T-helper 1 cell treated with Interleukin-12 subunit alpha and Interleukin-12 subunit beta and Interleukin-4 antibody, amounts not matched to agents 30 μg/mL and 1 μg/mL, for 36 hours (primary cell): ENCODE results near the gene PFN1.

Experiments
- H3K27ac Mint-ChIP-seq: one replicate; pipeline ENCODE4 v1.8.0; 2021; ENCODE audit warnings: mild to moderate bottlenecking, mixed read lengths
- H3K27me3 Mint-ChIP-seq: one replicate; pipeline ENCODE4 v1.8.0; 2021; ENCODE audit warnings: low read depth, mixed read lengths
- H3K36me3 Mint-ChIP-seq: one replicate; pipeline ENCODE4 v1.8.0; 2021; ENCODE audit warnings: low read depth, mixed read lengths
- H3K4me1 Mint-ChIP-seq: one replicate; pipeline ENCODE4 v1.8.0; 2021; ENCODE audit warnings: low read depth, mixed read lengths
- H3K4me3 Mint-ChIP-seq: one replicate; pipeline ENCODE4 v1.8.0; 2021; ENCODE audit warnings: mild to moderate bottlenecking, moderate library complexity, mixed read lengths
- H3K9me3 Mint-ChIP-seq: one replicate; pipeline ENCODE4 v1.8.0; 2021; ENCODE audit warnings: mixed read lengths

The PFN1 gene

GRCh38 chr17:4948166-4948930 lies at the start of gene PFN1:
Gene PFN1 (minus strand): TSS chr17:4948530. CDS start chr17:4948394, 136 bp downstream.
- H3K4me1 Mint-ChIP-seq, result peaks cover 28% of the 10 kb centered on the region
- peak within 1 kb of the TSS; percentile 99 for H3K27ac Mint-ChIP-seq
- no peaks in the 10 kb centered on the region for H3K9me3 Mint-ChIP-seq
- peak within 1 kb of the TSS; percentile 99 for H3K4me3 Mint-ChIP-seq
- peaks cover 38% of the 10 kb centered on the region for H3K36me3 Mint-ChIP-seq
- H3K27me3 Mint-ChIP-seq, result no peaks in the 10 kb centered on the region

DNA sequence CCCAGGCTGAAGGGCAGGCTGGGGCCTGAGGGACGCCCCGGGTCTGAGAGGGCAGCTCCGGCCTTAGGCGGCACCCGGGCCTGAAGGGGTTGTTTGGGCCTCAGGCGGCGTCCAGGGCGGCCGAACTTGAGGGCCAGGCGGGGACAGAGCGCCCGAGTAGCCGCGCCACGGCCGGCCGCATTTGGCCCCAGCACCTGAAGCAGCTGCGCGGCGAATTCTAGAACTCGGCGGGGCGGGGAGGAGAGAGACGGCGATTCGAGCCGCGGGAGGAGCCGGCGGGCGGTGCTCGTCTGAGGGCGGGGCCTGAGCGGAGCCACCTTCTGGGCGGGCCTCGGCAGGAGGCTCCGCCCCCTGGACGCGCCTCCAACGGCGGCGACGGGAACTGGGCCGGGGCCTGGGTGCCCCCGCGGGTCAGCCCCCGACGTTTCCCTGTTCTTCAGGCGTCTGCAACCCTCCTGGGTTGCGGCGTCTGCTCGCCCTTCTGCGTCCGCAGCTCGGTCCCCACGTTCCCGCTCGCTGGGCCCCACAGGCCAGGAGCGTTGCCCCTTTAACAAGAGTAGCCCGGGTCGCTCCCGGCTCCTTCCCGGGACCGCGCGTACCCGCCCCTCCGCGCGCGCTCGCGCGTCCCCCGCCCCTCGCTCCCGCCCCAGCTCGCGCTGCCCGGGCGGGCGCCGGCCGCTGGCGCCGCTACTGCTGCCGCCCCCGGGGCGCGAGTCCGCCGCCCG lies 49.1 kb upstream of the PFN1 start, which contains the start of the genes INCA1 and KIF1C:
Gene INCA1, minus strand, starts transcription at position 221 of the 725 bp plus-strand sequence. CDS start 3,085 bp downstream, outside the sequence.
Gene KIF1C, plus strand, starts transcription at position 649 of the 725 bp plus-strand sequence. CDS start 2,297 bp downstream, outside the sequence.
- Mint-ChIP-seq H3K4me3 (peak within 1 kb of the TSS; percentile 87), H3K27ac (peak within 1 kb of the TSS; percentile 57), H3K27me3 (peaks cover 6% of the 10 kb centered on the region), H3K36me3 (peaks cover 14% of the 10 kb centered on the region), H3K9me3 (no peaks in the 10 kb centered on the region), H3K4me1 (peaks cover 15% of the 10 kb centered on the region)

DNA sequence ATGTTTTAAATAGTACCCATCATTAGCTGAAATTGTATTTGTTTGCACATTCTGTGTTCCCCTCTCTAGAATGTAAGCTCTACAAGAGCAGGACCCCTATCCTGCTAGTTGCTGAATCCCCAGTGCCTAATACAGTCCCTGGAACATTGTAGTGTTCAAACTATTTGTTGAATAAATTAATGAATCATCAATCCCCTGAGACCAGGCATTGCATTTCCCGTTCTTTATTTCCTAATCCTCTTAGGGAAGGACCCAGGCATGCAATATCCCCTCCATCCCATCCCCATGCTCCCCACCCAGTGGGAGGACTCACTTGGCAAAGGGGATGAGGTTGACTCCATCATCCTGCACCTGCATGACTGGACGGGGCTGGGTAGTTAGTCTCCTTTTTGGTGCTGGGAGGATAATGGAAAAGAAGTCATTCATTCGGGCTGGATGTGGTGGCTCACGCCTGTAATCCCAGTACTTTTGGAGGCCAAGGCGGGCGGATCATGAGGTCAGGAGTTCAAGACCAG lies 45.8 kb upstream of the PFN1 start:
- Mint-ChIP-seq H3K27me3 (peaks cover 6% of the 10 kb centered on the region), H3K4me3 (no peak overlapping the region), H3K36me3 (no peaks in the 10 kb centered on the region), H3K9me3 (no peaks in the 10 kb centered on the region), H3K4me1 (peaks cover 16% of the 10 kb centered on the region), H3K27ac (no peak overlapping the region)

DNA sequence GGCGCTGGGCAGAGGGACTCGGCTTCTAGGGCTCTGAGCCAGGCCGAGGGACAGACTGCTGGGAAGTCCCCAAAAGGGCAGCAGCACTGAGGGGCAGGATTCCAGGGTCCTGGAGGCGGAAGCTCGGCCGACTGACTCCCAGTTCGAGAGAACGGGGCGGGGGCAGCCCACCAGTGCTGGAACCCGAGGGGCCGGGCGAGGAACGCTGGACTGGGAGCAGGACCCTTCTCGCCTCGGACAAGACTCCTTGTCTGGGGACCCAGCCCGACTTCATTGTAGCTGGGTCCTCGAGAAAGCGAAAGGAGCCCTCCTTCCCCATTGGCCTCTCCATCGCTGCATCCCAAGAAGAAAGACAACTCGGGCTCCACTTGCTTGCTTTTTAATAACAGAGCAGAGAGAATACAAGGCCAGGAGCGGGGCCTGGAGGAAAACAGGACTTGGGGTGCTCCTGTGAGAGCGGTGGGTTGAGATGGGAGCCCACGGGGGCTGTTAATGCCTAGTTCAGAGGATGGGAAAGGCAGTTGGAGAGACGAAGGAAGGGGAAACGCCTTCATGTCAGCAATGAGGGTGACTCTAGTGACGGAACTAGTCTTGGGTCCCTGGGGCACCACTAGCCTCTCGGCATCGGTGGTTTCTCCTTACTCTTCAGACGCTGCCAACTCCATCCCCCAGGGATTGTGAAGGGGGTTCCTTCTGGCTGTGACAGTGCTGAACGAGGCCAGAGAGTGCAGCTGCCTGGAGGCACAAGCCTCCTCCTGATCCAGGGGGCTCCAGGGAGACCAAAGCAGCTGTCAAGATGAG lies 39.6 kb upstream of the PFN1 start:
- Mint-ChIP-seq H3K27me3 (no peaks in the 10 kb centered on the region), H3K9me3 (no peaks in the 10 kb centered on the region), H3K36me3 (peaks cover 13% of the 10 kb centered on the region), H3K27ac (peak overlapping the region; percentile 94), H3K4me3 (peak overlapping the region; percentile 92), H3K4me1 (peaks cover 33% of the 10 kb centered on the region)

- Mint-ChIP-seq H3K27ac (peak within 1 kb of the TSS; percentile 94), H3K4me1 (peaks cover 35% of the 10 kb centered on the region), H3K27me3 (no peaks in the 10 kb centered on the region), H3K9me3 (no peaks in the 10 kb centered on the region), H3K4me3 (peak within 1 kb of the TSS; percentile 92), H3K36me3 (peaks cover 20% of the 10 kb centered on the region)
Observed at GRCh38 chr17:4986951-4987766, 38.8 kb upstream of the PFN1 start, which contains the start of gene CAMTA2. Gene CAMTA2 (minus strand): TSS chr17:4987675. CDS start chr17:4986222, 1,453 bp downstream.

DNA sequence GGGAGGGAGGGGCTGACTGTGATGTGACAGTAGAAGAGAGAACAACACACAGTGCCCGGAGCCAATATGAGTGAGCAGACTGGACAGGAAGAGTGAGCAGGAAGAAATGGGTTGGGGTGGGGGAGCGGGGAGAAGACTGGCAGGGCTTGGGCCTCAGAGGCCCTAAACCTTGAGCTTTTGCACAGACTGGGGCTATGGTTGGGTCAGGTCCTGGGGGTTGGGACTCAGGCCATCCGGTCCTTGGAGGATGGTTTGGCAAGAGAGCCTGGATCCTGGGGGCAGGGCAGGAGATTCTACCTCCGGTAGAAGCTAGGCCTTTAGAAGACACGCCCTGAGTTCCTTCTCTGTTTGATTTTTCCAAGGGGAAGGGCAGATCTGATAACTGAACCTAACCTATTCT lies 38.1 kb upstream of the PFN1 start:
- Mint-ChIP-seq H3K9me3 (no peaks in the 10 kb centered on the region), H3K36me3 (peaks cover 26% of the 10 kb centered on the region), H3K4me1 (peaks cover 41% of the 10 kb centered on the region), H3K27ac (peak overlapping the region; percentile 86), H3K27me3 (no peaks in the 10 kb centered on the region), H3K4me3 (peak overlapping the region; percentile 92)

- peaks cover 47% of the 10 kb centered on the region for H3K36me3 Mint-ChIP-seq
- peaks cover 36% of the 10 kb centered on the region for H3K4me1 Mint-ChIP-seq
- no peaks in the 10 kb centered on the region for H3K27me3 Mint-ChIP-seq
- no peaks in the 10 kb centered on the region for H3K9me3 Mint-ChIP-seq
- H3K4me3 Mint-ChIP-seq, result no peak overlapping the region
- no peak overlapping the region for H3K27ac Mint-ChIP-seq
Observed at GRCh38 chr17:4982305-4982704, 34.0 kb upstream of the PFN1 start.

DNA sequence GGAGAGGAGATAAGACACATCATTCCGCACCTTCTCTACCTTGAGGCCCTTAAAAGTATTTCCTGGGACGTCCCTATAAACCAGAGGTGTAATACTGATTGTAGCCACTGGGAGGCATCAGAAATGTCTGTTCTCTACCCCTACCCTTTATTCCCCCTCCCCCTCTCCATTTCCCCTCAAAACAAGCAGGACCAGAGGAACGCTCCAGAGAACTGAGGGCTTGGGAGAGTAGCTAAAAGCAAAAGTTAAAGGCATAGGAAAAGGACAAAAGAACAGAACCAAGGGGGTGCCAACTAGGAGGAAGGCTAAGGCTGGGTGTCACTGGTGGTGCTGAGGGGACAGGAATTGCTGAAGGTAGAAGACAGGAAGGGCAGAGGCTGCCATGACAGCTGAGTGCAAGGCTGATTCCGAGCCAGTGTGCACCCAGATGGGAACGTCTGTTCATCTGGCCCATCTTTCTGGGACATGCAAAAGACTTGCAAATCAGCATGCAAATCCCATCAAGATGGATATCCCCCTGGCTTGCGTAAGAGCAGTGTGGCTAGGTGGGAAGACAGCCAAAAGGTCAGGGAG lies 32.4 kb upstream of the PFN1 start:
- peaks cover 48% of the 10 kb centered on the region for H3K36me3 Mint-ChIP-seq

DNA sequence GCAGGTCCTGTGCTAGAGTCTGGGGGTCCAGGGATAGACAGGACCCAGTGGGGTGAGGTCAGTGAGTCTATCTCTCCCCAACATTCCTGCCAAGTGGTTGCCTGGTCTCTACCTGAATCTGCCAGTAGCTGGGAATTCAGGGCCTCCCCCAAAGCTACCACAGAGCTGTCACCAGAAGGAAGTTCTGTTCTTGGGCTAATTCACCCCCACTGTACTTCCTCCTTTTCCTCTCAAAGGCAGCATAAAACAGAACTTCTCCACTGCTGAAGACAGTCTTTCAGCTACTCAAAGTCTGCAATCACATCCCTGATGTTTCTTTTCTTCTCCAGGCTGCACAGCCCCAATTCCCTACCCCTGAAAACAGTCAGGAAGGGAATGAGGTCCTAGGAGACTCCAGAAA lies 30.4 kb upstream of the PFN1 start:
- H3K9me3 Mint-ChIP-seq, result no peaks in the 10 kb centered on the region
- H3K4me3 Mint-ChIP-seq, result no peak overlapping the region
- peaks cover 57% of the 10 kb centered on the region for H3K36me3 Mint-ChIP-seq
- H3K27ac Mint-ChIP-seq, result no peak overlapping the region
- H3K4me1 Mint-ChIP-seq, result peaks cover 27% of the 10 kb centered on the region
- no peaks in the 10 kb centered on the region for H3K27me3 Mint-ChIP-seq

More for the DNA sequence above, 32.4 kb upstream of the PFN1 start:
- no peaks in the 10 kb centered on the region for H3K9me3 Mint-ChIP-seq
- peak overlapping the region; percentile 82 for H3K27ac Mint-ChIP-seq
- H3K27me3 Mint-ChIP-seq, result no peaks in the 10 kb centered on the region
- H3K4me1 Mint-ChIP-seq, result peaks cover 30% of the 10 kb centered on the region
- H3K4me3 Mint-ChIP-seq, result no peak overlapping the region

DNA sequence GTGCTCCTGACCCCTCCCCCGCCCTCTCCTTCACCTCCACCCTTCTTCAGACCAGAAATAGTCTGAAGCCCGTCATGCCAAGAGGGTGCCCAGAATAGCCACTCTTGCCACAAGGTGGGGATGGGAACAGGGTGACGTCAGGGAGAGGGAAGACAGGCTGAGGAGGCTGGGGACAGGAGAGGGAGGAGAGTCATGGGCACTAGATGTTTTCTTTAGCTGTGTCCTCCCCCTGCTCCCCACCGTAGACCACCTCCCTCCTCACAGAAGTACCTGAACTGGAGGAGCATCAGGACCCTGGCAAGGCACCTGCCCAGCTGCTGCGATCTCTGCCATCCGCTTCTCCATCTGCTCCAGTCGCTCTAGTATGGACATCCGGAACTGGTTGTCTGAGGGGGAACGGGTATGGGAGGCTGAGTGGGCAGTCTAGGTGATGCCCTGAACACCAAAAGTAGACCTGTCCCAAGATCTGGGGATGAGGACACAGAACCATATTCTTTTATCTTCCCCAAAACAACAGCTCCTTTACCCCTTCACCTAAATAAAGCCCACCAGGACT lies 25.9 kb upstream of the PFN1 start:
- H3K27me3 Mint-ChIP-seq, result no peaks in the 10 kb centered on the region

DNA sequence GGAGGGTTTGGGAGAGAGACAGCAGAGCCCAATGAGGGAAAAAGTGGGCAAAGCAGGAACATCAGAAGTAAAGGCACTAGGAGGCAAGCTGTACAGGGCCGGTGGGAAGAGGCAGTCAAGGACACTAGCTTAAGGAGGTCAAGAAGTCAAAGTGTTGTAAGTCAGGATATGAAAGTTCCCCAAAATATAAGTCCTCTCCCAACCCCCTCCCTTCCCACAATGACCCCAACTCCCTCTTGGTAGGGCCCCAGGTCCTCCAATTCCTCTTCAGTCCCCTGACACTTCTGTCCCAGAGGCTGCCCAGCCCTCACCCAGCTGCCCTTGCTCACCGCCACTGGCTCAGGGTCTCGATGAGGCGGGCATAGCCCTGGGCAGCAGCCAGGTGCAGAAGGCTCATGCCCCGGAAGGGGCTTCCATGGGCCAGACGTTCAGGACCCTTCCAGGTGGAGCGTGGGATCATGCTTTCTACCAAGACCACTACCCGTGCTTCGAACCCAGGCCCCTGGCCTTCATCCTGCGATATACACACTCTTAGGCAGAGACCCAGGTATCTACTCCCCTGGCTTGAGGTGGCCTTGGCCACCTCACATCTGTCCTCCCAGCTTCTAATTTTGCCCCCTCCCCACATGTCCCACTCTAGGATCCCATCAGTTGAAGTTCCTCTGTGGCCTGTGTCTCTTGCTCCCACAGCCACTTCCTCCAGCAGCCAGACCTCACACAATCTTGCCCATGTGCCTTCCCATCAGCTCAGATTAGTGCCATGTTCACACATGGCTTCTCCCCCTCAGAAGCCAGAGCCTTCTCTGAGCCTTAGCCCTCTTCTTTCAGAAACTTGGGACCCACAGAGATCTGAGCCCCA lies 25.2 kb upstream of the PFN1 start:
- Mint-ChIP-seq H3K27ac (no peak overlapping the region), H3K4me1 (peaks cover 25% of the 10 kb centered on the region), H3K4me3 (no peak overlapping the region), H3K9me3 (no peaks in the 10 kb centered on the region), H3K27me3 (no peaks in the 10 kb centered on the region), H3K36me3 (peaks cover 67% of the 10 kb centered on the region)

More for the DNA sequence above, 25.9 kb upstream of the PFN1 start:
- Mint-ChIP-seq H3K4me3 (no peak overlapping the region), H3K9me3 (no peaks in the 10 kb centered on the region), H3K4me1 (peaks cover 19% of the 10 kb centered on the region), H3K36me3 (peaks cover 61% of the 10 kb centered on the region), H3K27ac (no peak overlapping the region)

GRCh38 chr17:4972752-4973151 lies 24.4 kb upstream of the PFN1 start:
- Mint-ChIP-seq H3K36me3 (peaks cover 61% of the 10 kb centered on the region), H3K4me3 (no peak overlapping the region), H3K9me3 (no peaks in the 10 kb centered on the region), H3K27ac (no peak overlapping the region), H3K4me1 (peaks cover 25% of the 10 kb centered on the region), H3K27me3 (no peaks in the 10 kb centered on the region)
